Liver (tissue), 3 donors: Measurements from ENCODE around the gene GPR132.

Experiments
- CTCF ChIP-seq: fragments of 150-350 bp; IDR thresholded peaks from 2 replicates; pipeline ENCODE4 v1.5.1; 2017; ENCODE audit warnings: improper control_type of control experiment, low read depth, low read length; ENCODE audit not compliant: missing input control
- FOXA1 ChIP-seq: IDR thresholded peaks from 2 replicates; pipeline ENCODE4 v1.6.1; 2016; ENCODE audit warnings: antibody characterized with exemption
- GABPA ChIP-seq, 2 donors: IDR thresholded peaks in 1 of 2; conservative IDR thresholded peaks in 1 of 2; 2 replicates each; pipeline ENCODE4 v1.6.1; 2016; ENCODE audit warnings: antibody characterized with exemption in 2 of 2, mild to moderate bottlenecking in 1 of 2, moderate library complexity in 1 of 2
- MAX ChIP-seq: IDR thresholded peaks from 2 replicates; pipeline ENCODE4 v1.6.1; 2016; ENCODE audit warnings: antibody characterized with exemption
- RAD21 ChIP-seq, 2 donors: IDR thresholded peaks; 2 replicates each; pipeline ENCODE4 v1.6.1; 2016; ENCODE audit warnings: antibody characterized with exemption in 2 of 2, mild to moderate bottlenecking in 2 of 2
- REST ChIP-seq: IDR thresholded peaks from 2 replicates; pipeline ENCODE4 v1.6.1; 2016; ENCODE audit warnings: antibody characterized with exemption, mild to moderate bottlenecking
- RXRA ChIP-seq, 2 donors: IDR thresholded peaks; 2 replicates each; pipeline ENCODE4 v1.6.1; 2017 to 2018; ENCODE audit warnings: antibody characterized with exemption in 2 of 2, mild to moderate bottlenecking in 1 of 2
- SP1 ChIP-seq: IDR thresholded peaks from 2 replicates; pipeline ENCODE4 v1.6.1; 2018; ENCODE audit warnings: antibody characterized with exemption, mild to moderate bottlenecking
- TAF1 ChIP-seq: conservative IDR thresholded peaks from 2 replicates; pipeline ENCODE4 v1.6.1; 2016; ENCODE audit warnings: antibody characterized with exemption, mild to moderate bottlenecking
- donor health status: healthy.
- donor health status: healthy.

GRCh38 chr14:105026802-105027563, 38.2 kb downstream of the GPR132 start:
- no peak for TF ChIP-seq CTCF
- TF ChIP-seq GABPA (IDR thresholded peaks at IDR 0.05 in 1 of 2, conservative IDR thresholded peaks at IDR 0.05 in 1 of 2), result no peak
- TF ChIP-seq TAF1, result no peak
- no peak for TF ChIP-seq RAD21 (IDR thresholded peaks at IDR 0.05)
- TF ChIP-seq FOXA1, result no peak
- no peak for TF ChIP-seq REST
- no peak for TF ChIP-seq SP1
- no peak for TF ChIP-seq MAX
- no peak for TF ChIP-seq RXRA (IDR thresholded peaks at IDR 0.05)
